Measurements from ENCODE around the gene BPGM. TPM values are rescaled to one million over a fixed set of nuclear protein-coding genes. Genes with fewer than 3 reads are reported as not detected.

BPGM gene
- total RNA-seq, 1 donor from 2014 or later = 13.3 TPM

DNA sequence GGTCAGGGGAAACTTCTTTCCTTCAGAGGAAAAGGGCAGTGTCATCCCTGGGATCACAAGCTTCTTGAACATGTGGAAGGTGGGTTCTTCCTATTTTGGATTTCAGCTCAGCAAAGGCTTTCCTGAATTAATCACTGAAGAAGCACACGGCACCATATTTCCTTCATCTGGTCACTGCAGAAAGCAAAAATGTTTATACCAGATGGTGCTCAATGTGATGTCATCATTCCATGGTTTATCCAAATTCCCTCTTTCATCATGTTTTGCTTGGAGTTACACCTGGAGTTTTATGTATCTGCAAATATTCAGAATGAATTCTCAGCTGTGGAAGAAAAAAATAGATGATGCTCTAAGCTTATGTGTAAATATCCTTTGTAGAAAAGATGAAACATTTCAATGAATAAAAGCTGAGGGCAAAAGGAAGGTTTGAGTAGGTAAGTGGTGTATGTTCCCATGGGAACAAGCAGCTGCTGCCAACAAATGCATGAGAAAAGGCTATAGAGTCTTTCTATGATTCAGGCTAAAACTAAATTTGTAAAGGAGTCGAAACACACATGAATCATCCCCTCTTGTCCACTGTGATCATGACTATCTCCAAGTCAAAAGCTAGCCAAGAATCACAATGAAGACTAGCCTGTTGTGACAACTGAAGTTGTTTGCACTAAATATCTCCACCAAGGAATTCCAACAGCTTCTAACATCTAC is 26.9 kb upstream of the BPGM start:
- Mint-ChIP-seq H3K27ac (no peak overlapping the region), H3K4me3 (no peak overlapping the region), H3K9me3 (no peaks in the 10 kb centered on the region), H3K4me1 (no peaks in the 10 kb centered on the region), H3K27me3 (ENCODE audit: low read depth) (peaks cover 72% of the 10 kb centered on the region), H3K36me3 (no peaks in the 10 kb centered on the region)
- DNase-seq (ENCODE audit: low spot score in 2 of 2, unreplicated experiment in 2 of 2) = no peak
- TF ChIP-seq, protein P1, sequence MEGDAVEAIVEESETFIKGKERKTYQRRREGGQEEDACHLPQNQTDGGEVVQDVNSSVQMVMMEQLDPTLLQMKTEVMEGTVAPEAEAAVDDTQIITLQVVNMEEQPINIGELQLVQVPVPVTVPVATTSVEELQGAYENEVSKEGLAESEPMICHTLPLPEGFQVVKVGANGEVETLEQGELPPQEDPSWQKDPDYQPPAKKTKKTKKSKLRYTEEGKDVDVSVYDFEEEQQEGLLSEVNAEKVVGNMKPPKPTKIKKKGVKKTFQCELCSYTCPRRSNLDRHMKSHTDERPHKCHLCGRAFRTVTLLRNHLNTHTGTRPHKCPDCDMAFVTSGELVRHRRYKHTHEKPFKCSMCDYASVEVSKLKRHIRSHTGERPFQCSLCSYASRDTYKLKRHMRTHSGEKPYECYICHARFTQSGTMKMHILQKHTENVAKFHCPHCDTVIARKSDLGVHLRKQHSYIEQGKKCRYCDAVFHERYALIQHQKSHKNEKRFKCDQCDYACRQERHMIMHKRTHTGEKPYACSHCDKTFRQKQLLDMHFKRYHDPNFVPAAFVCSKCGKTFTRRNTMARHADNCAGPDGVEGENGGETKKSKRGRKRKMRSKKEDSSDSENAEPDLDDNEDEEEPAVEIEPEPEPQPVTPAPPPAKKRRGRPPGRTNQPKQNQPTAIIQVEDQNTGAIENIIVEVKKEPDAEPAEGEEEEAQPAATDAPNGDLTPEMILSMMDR (IDR thresholded peaks at IDR 0.05; ENCODE audit: unreplicated experiment) = no peak

DNA sequence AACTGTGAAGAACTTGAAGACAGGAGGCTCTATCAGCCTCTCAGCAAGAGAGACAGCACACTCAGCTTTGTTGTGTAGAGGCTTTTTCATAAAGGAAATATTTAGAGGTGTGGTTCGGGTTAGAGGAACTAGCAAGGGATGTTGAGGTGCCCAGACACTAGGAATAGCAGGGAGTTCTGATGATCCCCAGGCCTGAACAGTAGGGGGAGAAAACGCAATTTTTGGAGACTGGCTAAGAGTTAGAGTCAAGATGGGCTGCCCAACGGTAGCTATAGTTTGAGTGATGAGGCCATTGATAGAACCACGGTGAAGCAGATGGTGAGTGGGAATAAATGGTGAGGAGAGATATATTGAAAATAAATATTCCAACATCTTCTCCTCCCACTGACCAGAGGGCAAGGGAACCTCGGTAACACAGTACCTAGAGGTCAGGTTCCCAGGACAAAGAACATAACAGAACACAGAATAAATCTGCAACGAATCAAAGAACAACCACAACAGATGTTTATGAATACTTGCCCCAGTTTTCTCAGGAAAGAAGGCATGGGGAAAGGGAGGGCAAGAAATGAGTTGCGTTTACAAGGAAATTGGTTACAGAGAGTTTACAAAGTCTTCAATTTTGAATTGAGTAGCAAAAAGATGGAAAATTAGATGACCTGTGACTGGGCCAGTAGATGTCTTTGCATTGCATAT is 24.2 kb upstream of the BPGM start:
- no peak for DNase-seq (ENCODE audit: low spot score in 2 of 2, unreplicated experiment in 2 of 2)
- no peaks in the 10 kb centered on the region for H3K36me3 Mint-ChIP-seq
- no peak overlapping the region for H3K27ac Mint-ChIP-seq
- H3K4me1 Mint-ChIP-seq = no peaks in the 10 kb centered on the region
- peaks cover 79% of the 10 kb centered on the region for H3K27me3 Mint-ChIP-seq (ENCODE audit: low read depth)
- no peaks in the 10 kb centered on the region for H3K9me3 Mint-ChIP-seq
- no peak overlapping the region for H3K4me3 Mint-ChIP-seq
- TF ChIP-seq, protein P1 (IDR thresholded peaks at IDR 0.05; ENCODE audit: unreplicated experiment) = no peak

DNA sequence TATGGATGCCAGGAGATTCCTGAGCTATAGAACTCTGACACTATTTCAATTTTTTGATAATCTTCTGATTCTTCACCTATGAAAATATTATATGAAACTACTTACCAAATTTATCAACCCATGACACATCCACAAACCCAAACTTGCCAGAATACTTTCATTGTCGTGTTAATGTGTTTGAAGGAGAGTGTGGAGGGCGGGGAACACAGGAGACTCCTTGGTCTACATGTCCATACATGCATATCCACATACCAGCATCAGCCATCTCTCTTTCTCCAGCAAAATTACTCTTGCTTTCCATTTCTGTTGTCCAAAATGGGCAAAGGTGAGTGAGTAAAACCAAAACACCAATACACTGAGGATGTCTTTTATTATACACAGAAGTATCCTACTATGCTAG is 23.5 kb upstream of the BPGM start:
- TF ChIP-seq, protein P1 (IDR thresholded peaks at IDR 0.05; ENCODE audit: unreplicated experiment) = no peak
- Mint-ChIP-seq H3K4me1 (no peaks in the 10 kb centered on the region), H3K9me3 (no peaks in the 10 kb centered on the region), H3K27me3 (ENCODE audit: low read depth) (peaks cover 79% of the 10 kb centered on the region), H3K27ac (no peak overlapping the region), H3K36me3 (no peaks in the 10 kb centered on the region), H3K4me3 (no peak overlapping the region)
- DNase-seq (ENCODE audit: low spot score in 2 of 2, unreplicated experiment in 2 of 2) = no peak

DNA sequence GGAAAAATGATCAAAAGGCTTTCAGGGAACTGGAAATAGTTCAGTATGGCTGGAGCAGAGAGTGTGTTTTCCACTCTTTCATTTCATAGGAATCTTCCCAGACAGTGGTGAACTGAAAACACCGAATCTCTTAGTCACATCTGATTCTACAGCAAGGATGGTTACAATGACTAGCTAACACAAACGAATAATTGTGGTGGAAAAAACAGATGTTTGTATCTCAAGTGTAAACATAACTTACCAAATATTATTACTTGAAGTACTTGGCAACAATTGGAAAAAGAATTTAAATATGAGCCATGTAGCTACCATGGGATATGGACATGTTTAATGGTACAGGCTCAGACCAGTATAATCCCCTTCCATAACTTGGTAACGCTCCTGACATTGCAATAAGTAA is 21.1 kb upstream of the BPGM start:
- H3K36me3 Mint-ChIP-seq = no peaks in the 10 kb centered on the region
- TF ChIP-seq, protein P1 (IDR thresholded peaks at IDR 0.05; ENCODE audit: unreplicated experiment) = no peak
- H3K9me3 Mint-ChIP-seq = peaks cover 3% of the 10 kb centered on the region
- H3K27ac Mint-ChIP-seq = no peak overlapping the region
- H3K27me3 Mint-ChIP-seq (ENCODE audit: low read depth) = peaks cover 74% of the 10 kb centered on the region
- no peak overlapping the region for H3K4me3 Mint-ChIP-seq
- DNase-seq (ENCODE audit: low spot score in 2 of 2, unreplicated experiment in 2 of 2) = no peak
- H3K4me1 Mint-ChIP-seq = no peaks in the 10 kb centered on the region

DNA sequence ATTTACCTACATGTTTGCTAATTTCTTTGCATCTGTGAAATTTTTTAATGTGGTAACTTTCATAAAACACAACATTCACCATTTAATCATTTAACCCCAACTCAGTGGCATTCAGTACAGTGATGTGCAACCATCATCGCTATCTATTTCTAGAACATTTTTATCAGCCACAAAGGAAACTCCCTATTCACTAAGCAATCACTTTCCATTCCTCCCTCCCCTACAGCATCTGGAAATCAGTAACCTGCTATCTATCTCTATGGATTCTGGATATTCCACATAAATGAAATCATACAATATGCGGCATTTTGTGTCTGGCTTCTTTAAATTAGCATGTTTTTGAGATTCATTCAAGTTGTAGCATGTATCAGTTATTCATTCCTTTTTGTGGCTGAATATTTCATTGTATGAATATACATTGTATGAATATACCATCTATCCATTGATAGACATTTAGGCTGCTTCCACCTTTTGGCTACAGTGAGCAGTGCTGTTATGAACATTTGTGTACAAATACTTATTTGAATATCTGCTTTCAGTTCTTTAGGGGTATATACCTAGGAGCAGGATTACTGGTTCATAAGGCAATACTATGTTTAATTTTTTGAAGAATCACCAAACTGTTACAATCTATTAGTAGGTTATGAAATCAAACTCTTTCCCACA is 19.4 kb upstream of the BPGM start:
- Mint-ChIP-seq H3K27me3 (ENCODE audit: low read depth) (peaks cover 63% of the 10 kb centered on the region), H3K4me3 (no peak overlapping the region)
- TF ChIP-seq, protein P1 (IDR thresholded peaks at IDR 0.05; ENCODE audit: unreplicated experiment) = no peak

More for the DNA sequence above, 19.4 kb upstream of the BPGM start:
- Mint-ChIP-seq H3K27ac (no peak overlapping the region), H3K36me3 (no peaks in the 10 kb centered on the region), H3K4me1 (no peaks in the 10 kb centered on the region), H3K9me3 (peaks cover 3% of the 10 kb centered on the region)
- DNase-seq (ENCODE audit: low spot score in 2 of 2, unreplicated experiment in 2 of 2) = no peak
